ENCODE results near the gene ACTR1A. TPM values are rescaled to one million over a fixed set of nuclear protein-coding genes. Genes with fewer than 3 reads are reported as not detected.
"Not testable (repeated sequence)": the region's sequence is repeated elsewhere in the genome, so short reads cannot be mapped to it uniquely, and the experiment has no call there.

The ACTR1A gene
- total and polyA plus RNA-seq, 2 donors (not counting 1 experiment from before 2014, with no cell fraction given) = 38.3 to 58.3 TPM

- Mint-ChIP-seq H3K4me3 (no peak overlapping the region), H3K9me3 (ENCODE audit: insufficient read depth) (no peaks in the 10 kb centered on the region), H3K4me1 (peaks cover 18% of the 10 kb centered on the region), H3K27ac (no peak overlapping the region), H3K27me3 (no peaks in the 10 kb centered on the region)
- TF ChIP-seq EZH2 (IDR thresholded peaks at IDR 0.05; ENCODE audit: borderline replicate concordance, insufficient read depth, low read depth, low read length, poor library complexity, severe bottlenecking) (no peak), CTCF (IDR thresholded peaks at IDR 0.05) (no peak)
- intact Hi-C loops (cut with micrococcal nuclease) = no loop called here
- no peak overlapping the region for H3K27ac ChIP-seq (ENCODE audit: low read length in 2 of 2)
- no peaks in the 10 kb centered on the region for H4K20me1 ChIP-seq (ENCODE audit: control insufficient read depth, insufficient read depth, low read length, poor library complexity, severe bottlenecking)
- no peaks in the 10 kb centered on the region for H3K36me3 ChIP-seq (replicated peaks in 1 of 2; ENCODE audit: control extremely low read depth in 1 of 2, control insufficient read depth in 1 of 2, extremely low read depth in 1 of 2, insufficient read depth in 2 of 2, low read length in 1 of 2)
- H3K9ac ChIP-seq (ENCODE audit: low read length) = no peak overlapping the region
- H3K4me2 ChIP-seq (replicated peaks; ENCODE audit: low read depth, low read length, poor library complexity, severe bottlenecking) = no peak overlapping the region
- peaks cover 5 to 8% of the 10 kb centered on the region in 2 donors for H3K4me1 ChIP-seq (ENCODE audit: control insufficient read depth in 2 of 2, insufficient read depth in 2 of 2, low read length in 2 of 2)
- WGBS (ENCODE audit: insufficient coverage) = 98% methylated on average over 6 of the region's 7 CpGs
- DNase-seq (no peak), ATAC-seq (ENCODE audit: low read depth) (no peak)
- H3K4me3 ChIP-seq (ENCODE audit: control extremely low read depth in 1 of 5, extremely low read depth in 1 of 5, insufficient read depth in 1 of 5, low read depth in 2 of 5, low read length in 4 of 5) = no peak overlapping the region
- H2AFZ ChIP-seq (ENCODE audit: insufficient read depth, low read depth, low read length, poor library complexity, severe bottlenecking) = no peak overlapping the region
- no peaks in the 10 kb centered on the region for H3K9me3 ChIP-seq (ENCODE audit: control extremely low read depth in 1 of 3, control insufficient read depth in 2 of 3, insufficient read depth in 1 of 3, low read length in 2 of 3)
- ChIA-PET CTCF (no interaction called here), POLR2A (no interaction called here)
- peaks cover 11% of the 10 kb centered on the region for H3K79me2 ChIP-seq (ENCODE audit: control insufficient read depth, insufficient read depth, low read length)
- H3K27me3 ChIP-seq (replicated peaks in 1 of 4; ENCODE audit: control extremely low read depth in 1 of 4, control insufficient read depth in 3 of 4, insufficient read depth in 4 of 4, low read length in 3 of 4) = no peaks in the 10 kb centered on the region
Observed at GRCh38 chr10:102535481-102536147, 33.1 kb upstream of the ACTR1A start.

- H3K27ac ChIP-seq (ENCODE audit: low read length in 2 of 2); H3K4me2 ChIP-seq (replicated peaks; ENCODE audit: low read depth, low read length, poor library complexity, severe bottlenecking); intact Hi-C loops (cut with micrococcal nuclease); H3K9me3 Mint-ChIP-seq (ENCODE audit: insufficient read depth); H2AFZ ChIP-seq (ENCODE audit: insufficient read depth, low read depth, low read length, poor library complexity, severe bottlenecking); H3K27me3 Mint-ChIP-seq; CTCF ChIA-PET; H3K36me3 ChIP-seq (replicated peaks in 1 of 2; ENCODE audit: control extremely low read depth in 1 of 2, control insufficient read depth in 1 of 2, extremely low read depth in 1 of 2, insufficient read depth in 2 of 2, low read length in 1 of 2); H3K4me1 ChIP-seq (ENCODE audit: control insufficient read depth in 2 of 2, insufficient read depth in 2 of 2, low read length in 2 of 2); POLR2A ChIA-PET; H3K9me3 ChIP-seq (ENCODE audit: control extremely low read depth in 1 of 3, control insufficient read depth in 2 of 3, insufficient read depth in 1 of 3, low read length in 2 of 3); H3K27ac Mint-ChIP-seq; H4K20me1 ChIP-seq (ENCODE audit: control insufficient read depth, insufficient read depth, low read length, poor library complexity, severe bottlenecking); H3K4me3 ChIP-seq (ENCODE audit: control extremely low read depth in 1 of 5, extremely low read depth in 1 of 5, insufficient read depth in 1 of 5, low read depth in 2 of 5, low read length in 4 of 5); DNase-seq; H3K9ac ChIP-seq (ENCODE audit: low read length); ATAC-seq (ENCODE audit: low read depth); H3K4me3 Mint-ChIP-seq; H3K27me3 ChIP-seq (replicated peaks in 1 of 4; ENCODE audit: control extremely low read depth in 1 of 4, control insufficient read depth in 3 of 4, insufficient read depth in 4 of 4, low read length in 3 of 4): not testable (repeated sequence)
- H3K79me2 ChIP-seq (ENCODE audit: control insufficient read depth, insufficient read depth, low read length) = peaks cover 11% of the 10 kb centered on the region
- peaks cover 18% of the 10 kb centered on the region for H3K4me1 Mint-ChIP-seq
- WGBS (ENCODE audit: insufficient coverage) = 98% methylated on average over 9 of the region's 9 CpGs
Observed at GRCh38 chr10:102534966-102535365, 32.5 kb upstream of the ACTR1A start.
